Lung (tissue), 12 donors: ENCODE data around the gene AFMID. TPM values are rescaled to one million over a fixed set of nuclear protein-coding genes. Genes with fewer than 3 reads are reported as not detected.

Experiments
- ATAC-seq: fragments of 200-7000 bp; cut with Tn5 transposase; one replicate; pipeline ENCODE4 v1.9.1; 2020; ENCODE audit warnings: moderate number of reproducible peaks; ENCODE audit not compliant: insufficient read depth, low FRiP score
- DNase-seq, 3 donors: peaks; one replicate each; pipeline ENCODE4 v3.0.0-alpha.2; 2013 to 2017
- H3K27ac ChIP-seq, 2 donors: one replicate each; pipeline ENCODE4 v1.5.1; 2013; ENCODE audit warnings: mild to moderate bottlenecking in 2 of 2, moderate library complexity in 2 of 2, control low read depth in 1 of 2, inconsistent platforms in 1 of 2, low read depth in 1 of 2, low read length in 1 of 2
- H3K27me3 ChIP-seq, 3 donors: one replicate each; pipeline ENCODE4 v1.5.1; 2013; ENCODE audit warnings: low read length in 2 of 3; ENCODE audit not compliant: control insufficient read depth in 3 of 3, insufficient read depth in 3 of 3
- H3K36me3 ChIP-seq, 4 donors: one replicate each; pipeline ENCODE4 v1.5.1; 2013; ENCODE audit warnings: low read length in 4 of 4, mild to moderate bottlenecking in 1 of 4, moderate library complexity in 1 of 4; ENCODE audit not compliant: control insufficient read depth in 4 of 4, insufficient read depth in 4 of 4
- H3K4me1 ChIP-seq, 5 donors: one replicate each; pipeline ENCODE4 v1.5.1; 2013; ENCODE audit warnings: low read length in 5 of 5, mild to moderate bottlenecking in 2 of 5, moderate library complexity in 1 of 5; ENCODE audit not compliant: control insufficient read depth in 5 of 5, insufficient read depth in 5 of 5
- H3K4me3 ChIP-seq: one replicate; pipeline ENCODE4 v1.5.1; 2013; ENCODE audit warnings: mild to moderate bottlenecking, control low read depth, moderate library complexity
- H3K9ac ChIP-seq, 2 donors: one replicate each; pipeline ENCODE4 v1.5.1; 2013; ENCODE audit warnings: low read length in 2 of 2, control low read depth in 1 of 2; ENCODE audit not compliant: insufficient read depth in 1 of 2
- H3K9me3 ChIP-seq, 4 donors: one replicate each; pipeline ENCODE4 v1.5.1; 2013; ENCODE audit warnings: low read length in 3 of 4, mild to moderate bottlenecking in 1 of 4, moderate library complexity in 1 of 4; ENCODE audit not compliant: control insufficient read depth in 4 of 4, insufficient read depth in 3 of 4
- CTCF ChIP-seq: IDR thresholded peaks from 2 replicates; pipeline ENCODE4 v1.5.1; 2012; ENCODE audit warnings: mild to moderate bottlenecking; ENCODE audit errors: control extremely low read depth, extremely low read depth
- WGBS, 2 donors: extraction: QIAGEN DNeasy Blood & Tissue Kit; methylation state at CpG; one replicate each; pipeline ENCODE4 v1.1.7; 2013; 5-methylcytosine and 5-hydroxymethylcytosine counted together
- polyA plus RNA-seq, 2 donors: library from polyadenylated mRNA; stranded (reverse); fragments of 200-250 nt; gene quantifications; one replicate each; pipeline ENCODE4 v1.2.1, GENCODE V29; 2013
- total RNA-seq, 2 donors: library from RNA; depleted of rRNA in 1 of 2; stranded (reverse); fragments of >200 nt in 1 of 2; gene quantifications; one replicate each; pipeline ENCODE4 v1.2.1, GENCODE V29; 2014 to 2021
- donor health status: control.
- donor health status: control.
- donor health status: Bipolar disorder and iron deficiency.
- donor health status: healthy.
- donor health status: DM: yes; HTN: yes; CAD: no.

Gene AFMID
- total and polyA plus RNA-seq, 4 donors, result 24.6 to 35.4 (median 34.3) TPM

DNA sequence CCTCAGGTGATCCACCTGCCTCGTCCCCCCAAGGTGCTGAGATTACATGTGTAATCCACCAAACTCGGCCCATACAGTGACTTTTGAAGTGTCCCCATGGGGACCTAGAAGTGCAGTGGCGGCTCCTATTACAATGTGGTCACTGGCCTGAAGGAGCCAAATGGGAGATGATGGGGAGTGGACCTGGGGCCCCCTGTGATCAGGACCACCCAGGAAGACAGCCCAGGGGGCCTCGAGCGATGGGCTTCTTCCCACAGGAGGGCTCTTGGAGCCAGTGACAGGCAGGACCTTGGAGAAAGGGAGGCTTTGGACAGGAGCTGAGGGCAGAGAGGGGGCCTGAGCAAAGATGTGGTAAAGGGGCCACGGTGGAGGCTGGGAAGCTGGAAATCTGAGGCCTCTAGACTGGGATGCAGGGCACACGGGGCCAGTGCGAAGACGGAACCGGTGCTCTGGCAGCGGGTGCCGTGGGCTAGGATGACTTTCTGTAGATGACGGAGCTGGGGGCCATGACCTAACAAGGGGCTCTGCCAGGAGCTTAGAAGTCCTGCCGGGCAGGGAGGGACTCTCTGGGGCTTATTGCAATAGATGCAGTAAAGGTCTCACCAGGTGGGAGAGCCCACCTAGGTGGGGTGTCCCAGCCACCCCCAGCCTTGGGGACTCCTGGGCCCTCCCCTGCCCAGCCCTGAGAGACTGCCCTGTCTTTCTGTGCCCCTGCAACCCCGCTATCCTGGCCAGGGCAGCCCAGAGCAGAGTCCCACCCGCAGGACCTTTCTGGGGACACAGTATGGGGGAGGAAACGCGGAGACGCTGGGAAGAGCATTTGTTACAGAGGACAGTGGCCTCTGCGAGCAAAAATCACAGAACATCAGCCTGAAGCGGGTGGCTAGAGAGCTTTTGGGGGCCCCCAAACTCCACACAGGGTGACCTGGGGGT lies 43.7 kb upstream of the AFMID start:
- no peak overlapping the region for H3K9ac ChIP-seq
- no peak for ATAC-seq
- no peak for DNase-seq
- H3K9me3 ChIP-seq, result no peaks in the 10 kb centered on the region
- peaks cover 0 to 29% (median 18%) of the 10 kb centered on the region in 5 donors for H3K4me1 ChIP-seq
- peak overlapping the region in 1 of 2 donors; percentile 29 for H3K27ac ChIP-seq
- TF ChIP-seq CTCF, result no peak
- 90 to 93% methylated on average over 21 of the region's 21 CpGs for WGBS, 2 donors
- no peak overlapping the region for H3K4me3 ChIP-seq
- no peaks in the 10 kb centered on the region for H3K36me3 ChIP-seq
- no peaks in the 10 kb centered on the region for H3K27me3 ChIP-seq

DNA sequence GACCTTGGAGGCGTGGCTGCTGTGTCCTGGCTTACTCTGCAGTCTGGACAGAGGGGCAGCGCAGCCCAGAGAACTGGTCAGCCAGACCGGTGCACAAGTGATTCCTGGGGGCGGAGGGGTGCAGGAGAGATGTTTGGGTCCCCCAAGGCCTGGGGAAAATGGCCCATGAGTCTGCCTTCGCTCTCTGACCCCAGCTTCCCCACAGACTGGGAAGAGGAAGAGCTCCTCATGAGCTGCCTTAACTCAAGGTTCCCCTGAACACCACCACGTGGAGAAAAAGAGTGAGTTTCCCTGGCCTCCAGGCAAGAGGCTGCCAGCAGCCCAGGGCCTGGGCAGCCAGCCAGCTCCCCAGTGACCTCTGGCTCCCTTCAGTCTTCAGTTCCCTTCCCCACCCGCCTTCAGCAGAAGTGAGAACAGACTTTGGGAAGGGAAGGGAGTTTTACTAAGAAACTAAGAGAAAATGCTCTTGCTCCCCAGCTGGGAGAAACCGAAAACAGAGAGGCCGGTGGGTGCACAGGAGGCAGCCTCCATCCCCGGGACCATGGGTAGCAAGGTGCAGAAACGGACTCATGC lies 42.9 kb upstream of the AFMID start:
- no peak overlapping the region for H3K4me3 ChIP-seq
- peak overlapping the region in 1 of 2 donors; percentile 55 for H3K27ac ChIP-seq

GRCh38 chr17:78144736-78145641 lies 42.2 kb upstream of the AFMID start:
- no peaks in the 10 kb centered on the region for H3K36me3 ChIP-seq
- no peak for TF ChIP-seq CTCF
- H3K27ac ChIP-seq, result peak overlapping the region in 1 of 2 donors; percentile 55
- ATAC-seq (peak; percentile 14), DNase-seq (no peak)
- no peaks in the 10 kb centered on the region for H3K27me3 ChIP-seq
- H3K9ac ChIP-seq, result no peak overlapping the region
- H3K4me3 ChIP-seq, result no peak overlapping the region
- 62 to 81% methylated on average over 18 of the region's 18 CpGs for WGBS, 2 donors
- peaks cover 0 to 29% (median 18%) of the 10 kb centered on the region in 5 donors for H3K4me1 ChIP-seq
- H3K9me3 ChIP-seq, result no peaks in the 10 kb centered on the region

More for the DNA sequence above, 42.9 kb upstream of the AFMID start:
- TF ChIP-seq CTCF, result no peak
- no peak overlapping the region for H3K9ac ChIP-seq
- peak; percentile 92 to 98 (median 95) for DNase-seq
- H3K36me3 ChIP-seq, result no peaks in the 10 kb centered on the region
- ATAC-seq, result no peak
- H3K4me1 ChIP-seq, result peaks cover 0 to 29% (median 18%) of the 10 kb centered on the region in 5 donors
- no peaks in the 10 kb centered on the region for H3K27me3 ChIP-seq
- WGBS, 2 donors, result 37 to 39% methylated on average over 11 of the region's 11 CpGs
- no peaks in the 10 kb centered on the region for H3K9me3 ChIP-seq
